Activated naive CD4-positive, alpha-beta T cell treated with anti-CD3 and anti-CD28 coated beads, Interleukin-2, amount 10 ng/mL, durations not matched to agents 7 days and 5 days (primary cell): ENCODE results near the gene CEP162.

Source experiments
- CTCF ChIA-PET: fragments of 350-600 bp; sonication (Branson Sonifier 250); formaldehyde crosslinking; loops from one replicate; lab custom pipeline; 2021; ENCODE audit warnings: antibody characterized with exemption; lab: Charles Lee
- DNase-seq: peaks from one replicate; pipeline ENCODE4 v3.0.0-alpha.2; 2020
- H3K27ac Mint-ChIP-seq: one replicate; pipeline ENCODE4 v1.8.0; 2021; ENCODE audit warnings: mild to moderate bottlenecking, moderate library complexity, mixed read lengths
- H3K27me3 Mint-ChIP-seq: one replicate; pipeline ENCODE4 v1.8.0; 2021; ENCODE audit warnings: mild to moderate bottlenecking, mixed read lengths
- H3K36me3 Mint-ChIP-seq: one replicate; pipeline ENCODE4 v1.8.0; 2021; ENCODE audit warnings: mixed read lengths
- H3K4me1 Mint-ChIP-seq: one replicate; pipeline ENCODE4 v1.8.0; 2021; ENCODE audit warnings: mixed read lengths
- H3K4me3 Mint-ChIP-seq: one replicate; pipeline ENCODE4 v1.8.0; 2021; ENCODE audit warnings: mild to moderate bottlenecking, moderate library complexity, mixed read lengths
- H3K9me3 Mint-ChIP-seq: one replicate; pipeline ENCODE4 v1.8.0; 2021; ENCODE audit warnings: mixed read lengths

CEP162 gene

DNA sequence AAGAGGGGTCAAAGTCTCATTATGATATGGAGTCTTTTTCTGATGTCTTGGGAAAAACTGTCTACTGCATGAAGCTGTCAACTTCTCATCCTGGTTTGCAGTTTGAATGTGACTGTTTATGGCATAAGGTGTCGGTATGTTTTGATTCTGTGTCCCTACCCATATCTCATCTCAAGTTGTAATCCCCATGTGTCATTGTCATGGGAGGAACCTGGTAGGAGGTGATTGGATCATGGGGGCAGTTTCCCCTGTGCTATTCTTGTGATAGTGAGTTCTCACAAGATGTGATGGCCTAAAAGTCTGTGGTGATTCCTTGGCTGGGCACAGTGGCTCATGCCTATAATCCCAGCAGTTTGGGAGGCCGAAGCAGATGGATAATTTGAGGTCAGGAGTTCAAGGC, 146.2 kb downstream of the CEP162 start:
- Mint-ChIP-seq H3K27ac (no peak overlapping the region), H3K36me3 (no peaks in the 10 kb centered on the region), H3K4me3 (no peak overlapping the region), H3K9me3 (no peaks in the 10 kb centered on the region), H3K27me3 (peaks cover 3% of the 10 kb centered on the region), H3K4me1 (no peaks in the 10 kb centered on the region)
- CTCF ChIA-PET: no interaction called here
- no peak for DNase-seq

DNA sequence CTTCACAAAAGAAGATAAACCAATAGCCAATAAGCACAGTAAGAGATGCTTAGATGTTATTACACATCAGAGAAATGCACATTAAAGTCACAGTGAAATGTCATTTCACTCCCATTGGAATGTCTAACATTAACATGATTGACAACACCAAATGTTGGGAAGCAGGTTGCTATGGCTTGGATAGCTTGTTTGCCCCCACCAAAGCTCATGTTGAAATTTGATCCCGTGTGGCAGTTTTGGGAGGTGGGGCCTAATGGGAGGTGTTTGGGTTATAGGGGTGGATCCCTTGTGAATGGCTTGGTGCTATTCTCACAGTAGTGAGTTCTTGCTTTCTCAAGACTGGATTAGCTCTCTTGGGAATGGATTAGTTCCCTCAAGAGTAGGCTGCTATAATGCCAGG, 149.1 kb downstream of the CEP162 start:
- CTCF ChIA-PET: no interaction called here

GRCh38 chr6:84077645-84078044, 149.8 kb downstream of the CEP162 start:
- H3K9me3 Mint-ChIP-seq: no peaks in the 10 kb centered on the region
- no peak overlapping the region for H3K27ac Mint-ChIP-seq
- peaks cover 7% of the 10 kb centered on the region for H3K27me3 Mint-ChIP-seq
- CTCF ChIA-PET: no interaction called here
- H3K36me3 Mint-ChIP-seq: no peaks in the 10 kb centered on the region
- DNase-seq: no peak
- no peak overlapping the region for H3K4me3 Mint-ChIP-seq
- H3K4me1 Mint-ChIP-seq: no peaks in the 10 kb centered on the region

More for the DNA sequence above, 149.1 kb downstream of the CEP162 start:
- DNase-seq: no peak
- no peaks in the 10 kb centered on the region for H3K9me3 Mint-ChIP-seq
- peaks cover 4% of the 10 kb centered on the region for H3K27me3 Mint-ChIP-seq
- no peaks in the 10 kb centered on the region for H3K4me1 Mint-ChIP-seq
- H3K4me3 Mint-ChIP-seq: no peak overlapping the region
- H3K27ac Mint-ChIP-seq: no peak overlapping the region
- no peaks in the 10 kb centered on the region for H3K36me3 Mint-ChIP-seq

DNA sequence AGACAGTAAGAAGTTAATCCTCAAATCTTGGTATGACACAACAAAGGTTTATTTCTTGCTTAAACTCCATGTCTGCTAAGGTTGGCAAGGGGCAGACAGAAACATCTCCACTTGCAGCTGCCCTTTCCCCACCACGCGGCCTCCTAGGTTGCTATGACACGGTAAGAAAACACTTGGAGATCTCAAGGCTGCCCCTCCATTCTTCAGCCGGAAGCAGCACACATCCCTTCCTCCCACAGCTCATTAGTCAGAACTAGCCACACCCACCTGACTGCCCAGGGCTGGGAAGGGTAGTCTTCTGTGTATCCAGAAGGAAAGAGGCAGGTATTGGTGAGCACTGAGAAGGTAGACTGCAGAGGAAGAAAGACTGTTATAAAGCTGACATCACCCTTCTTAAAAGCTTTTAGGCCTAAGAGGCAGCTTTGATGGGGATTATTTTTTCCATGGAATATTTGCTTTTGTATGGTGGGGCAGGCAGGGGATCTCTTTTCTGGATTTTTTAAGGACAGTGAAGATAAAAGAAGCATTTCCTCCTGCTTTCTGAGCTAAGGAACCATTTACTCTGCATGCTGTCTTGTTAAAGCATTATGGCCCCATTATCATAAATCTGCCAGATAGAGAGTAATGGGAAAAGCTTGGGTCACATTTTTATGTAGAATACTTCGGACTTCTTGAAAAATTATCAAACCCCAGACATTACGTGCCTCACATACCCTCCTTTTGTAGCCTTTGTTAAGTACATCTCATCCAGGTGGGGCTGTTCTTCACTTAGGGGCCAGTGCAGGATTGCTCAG, 152.3 kb downstream of the CEP162 start:
- CTCF ChIA-PET: no interaction called here
- peaks cover 3% of the 10 kb centered on the region for H3K27me3 Mint-ChIP-seq
- H3K4me3 Mint-ChIP-seq: no peak overlapping the region
- H3K36me3 Mint-ChIP-seq: no peaks in the 10 kb centered on the region
- no peak for DNase-seq
- no peaks in the 10 kb centered on the region for H3K9me3 Mint-ChIP-seq
- H3K27ac Mint-ChIP-seq: no peak overlapping the region
- H3K4me1 Mint-ChIP-seq: no peaks in the 10 kb centered on the region
